ENCODE measurements around the gene RRP15. TPM values are rescaled to one million over a fixed set of nuclear protein-coding genes. Genes with fewer than 3 reads are reported as not detected.

Gene RRP15, protein sequence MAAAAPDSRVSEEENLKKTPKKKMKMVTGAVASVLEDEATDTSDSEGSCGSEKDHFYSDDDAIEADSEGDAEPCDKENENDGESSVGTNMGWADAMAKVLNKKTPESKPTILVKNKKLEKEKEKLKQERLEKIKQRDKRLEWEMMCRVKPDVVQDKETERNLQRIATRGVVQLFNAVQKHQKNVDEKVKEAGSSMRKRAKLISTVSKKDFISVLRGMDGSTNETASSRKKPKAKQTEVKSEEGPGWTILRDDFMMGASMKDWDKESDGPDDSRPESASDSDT
- 1 to 10 TPM; 1.6 to 5.3 TPM for polyA plus RNA-seq

DNA sequence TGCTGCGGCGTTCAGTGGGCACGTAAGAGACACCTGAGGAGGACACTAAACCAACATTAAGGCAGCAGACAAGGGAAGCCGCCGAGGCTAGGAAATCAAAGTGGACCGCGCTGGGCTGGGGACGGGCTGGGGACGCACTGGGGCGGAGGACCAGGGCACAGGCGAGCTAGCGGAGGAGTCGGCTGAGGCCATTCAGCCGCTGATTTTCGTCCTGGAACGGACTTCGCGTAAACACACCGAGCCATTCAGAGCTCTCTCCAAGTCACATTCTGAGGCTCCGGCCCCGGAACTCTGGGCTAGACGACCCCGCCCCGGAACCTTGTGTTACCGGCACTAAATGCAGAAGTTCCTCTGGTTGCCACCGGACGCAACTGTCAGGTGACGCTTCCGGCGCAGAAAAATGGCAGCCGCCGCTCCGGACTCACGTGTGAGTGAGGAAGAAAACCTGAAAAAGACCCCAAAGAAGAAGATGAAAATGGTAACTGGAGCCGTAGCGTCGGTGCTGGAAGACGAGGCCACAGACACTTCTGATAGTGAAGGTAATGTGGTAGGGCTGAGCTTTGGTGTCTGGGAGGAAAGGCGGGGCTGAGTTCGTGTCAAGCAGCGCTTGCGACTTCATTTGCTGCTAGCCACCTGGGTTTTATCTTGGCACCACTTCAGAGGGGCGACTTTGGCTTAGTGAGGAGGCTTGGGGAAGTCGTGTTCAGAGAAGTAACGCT lies at the start of gene RRP15:
TSS of gene RRP15 (plus strand) at position 377 of the 719 bp plus-strand sequence. CDS start at position 401, 24 bp downstream.
- H3K27ac ChIP-seq (ENCODE audit: low read depth in 2 of 2, low read length in 1 of 2): peak within 1 kb of the TSS; percentile 66 to 88
- no peaks in the 10 kb centered on the region for H3K9me3 ChIP-seq (ENCODE audit: control insufficient read depth in 2 of 2, insufficient read depth in 1 of 2, low read depth in 1 of 2, low read length in 1 of 2)

DNA sequence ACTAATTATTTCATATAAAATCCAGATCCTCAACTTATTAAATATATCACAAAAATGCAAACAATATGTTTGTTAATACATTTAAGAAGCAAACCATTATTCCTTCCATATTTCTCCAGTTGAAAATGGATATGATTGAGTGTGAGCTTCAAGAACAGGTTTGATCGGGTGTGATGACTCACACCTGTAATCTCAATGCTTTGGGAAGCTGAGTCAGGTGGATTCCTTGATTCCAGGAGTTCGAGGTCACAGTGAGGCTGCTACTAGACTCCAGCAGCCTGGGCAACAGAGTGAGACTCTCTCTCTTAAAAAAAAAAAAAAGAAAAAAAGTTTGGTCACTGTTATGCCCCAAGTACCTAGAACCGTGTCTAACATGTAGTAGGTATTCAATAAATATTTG lies 42.9 kb upstream of the RRP15 start:
- Histone ChIP-seq H3K4me1 (ENCODE audit: control insufficient read depth in 2 of 2, insufficient read depth in 2 of 2, low read length in 1 of 2) (no peaks in the 10 kb centered on the region), H3K27ac (ENCODE audit: low read depth in 2 of 2, low read length in 1 of 2) (no peak overlapping the region), H3K27me3 (ENCODE audit: control insufficient read depth in 1 of 2, insufficient read depth in 2 of 2, low read length in 2 of 2) (no peaks in the 10 kb centered on the region), H3K36me3 (ENCODE audit: control insufficient read depth in 2 of 2, insufficient read depth in 2 of 2, low read length in 1 of 2) (no peaks in the 10 kb centered on the region), H3K4me3 (ENCODE audit: low read depth in 1 of 2, low read length in 2 of 2) (no peak overlapping the region), H3K9me3 (ENCODE audit: control insufficient read depth in 2 of 2, insufficient read depth in 1 of 2, low read depth in 1 of 2, low read length in 1 of 2) (no peaks in the 10 kb centered on the region)
- 52 to 58% methylated on average over 3 of the region's 3 CpGs for WGBS, 2 donors

More for the DNA sequence above, at the start of gene RRP15:
- Histone ChIP-seq H3K4me3 (ENCODE audit: low read depth in 1 of 2, low read length in 2 of 2) (peak within 1 kb of the TSS; percentile 74 to 96), H3K36me3 (ENCODE audit: control insufficient read depth in 2 of 2, insufficient read depth in 2 of 2, low read length in 1 of 2) (no peaks in the 10 kb centered on the region), H3K27me3 (ENCODE audit: control insufficient read depth in 1 of 2, insufficient read depth in 2 of 2, low read length in 2 of 2) (no peaks in the 10 kb centered on the region), H3K4me1 (ENCODE audit: control insufficient read depth in 2 of 2, insufficient read depth in 2 of 2, low read length in 1 of 2) (peaks cover 0 to 6% of the 10 kb centered on the region in 2 donors)
- WGBS, 2 donors: 1% methylated on average over 44 to 45 of the region's 45 CpGs

DNA sequence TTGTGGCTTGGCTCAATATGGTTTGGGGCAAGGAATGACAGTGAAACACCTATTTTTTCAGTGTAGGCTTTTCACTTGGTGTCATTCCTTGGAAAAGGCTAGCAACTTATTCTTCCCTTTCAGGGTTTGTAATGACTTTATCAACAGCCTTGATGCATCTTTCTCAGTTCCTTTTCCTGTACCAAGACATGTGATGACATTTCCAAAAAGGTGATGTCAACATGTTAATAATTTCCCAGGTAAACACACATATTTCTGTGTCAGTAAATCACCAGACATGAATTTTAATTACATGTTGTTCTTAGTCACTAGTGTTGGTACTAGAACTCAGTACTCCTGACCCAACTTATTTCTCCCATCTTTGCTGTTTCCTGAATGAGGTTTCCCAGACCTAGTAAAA lies 37.8 kb upstream of the RRP15 start:
- no peaks in the 10 kb centered on the region for H3K36me3 ChIP-seq (ENCODE audit: control insufficient read depth in 2 of 2, insufficient read depth in 2 of 2, low read length in 1 of 2)
- no peaks in the 10 kb centered on the region for H3K27me3 ChIP-seq (ENCODE audit: control insufficient read depth in 1 of 2, insufficient read depth in 2 of 2, low read length in 2 of 2)
- H3K4me3 ChIP-seq (ENCODE audit: low read depth in 1 of 2, low read length in 2 of 2): no peak overlapping the region
- H3K4me1 ChIP-seq (ENCODE audit: control insufficient read depth in 2 of 2, insufficient read depth in 2 of 2, low read length in 1 of 2): no peaks in the 10 kb centered on the region
- H3K27ac ChIP-seq (ENCODE audit: low read depth in 2 of 2, low read length in 1 of 2): no peak overlapping the region
- no peaks in the 10 kb centered on the region for H3K9me3 ChIP-seq (ENCODE audit: control insufficient read depth in 2 of 2, insufficient read depth in 1 of 2, low read depth in 1 of 2, low read length in 1 of 2)

DNA sequence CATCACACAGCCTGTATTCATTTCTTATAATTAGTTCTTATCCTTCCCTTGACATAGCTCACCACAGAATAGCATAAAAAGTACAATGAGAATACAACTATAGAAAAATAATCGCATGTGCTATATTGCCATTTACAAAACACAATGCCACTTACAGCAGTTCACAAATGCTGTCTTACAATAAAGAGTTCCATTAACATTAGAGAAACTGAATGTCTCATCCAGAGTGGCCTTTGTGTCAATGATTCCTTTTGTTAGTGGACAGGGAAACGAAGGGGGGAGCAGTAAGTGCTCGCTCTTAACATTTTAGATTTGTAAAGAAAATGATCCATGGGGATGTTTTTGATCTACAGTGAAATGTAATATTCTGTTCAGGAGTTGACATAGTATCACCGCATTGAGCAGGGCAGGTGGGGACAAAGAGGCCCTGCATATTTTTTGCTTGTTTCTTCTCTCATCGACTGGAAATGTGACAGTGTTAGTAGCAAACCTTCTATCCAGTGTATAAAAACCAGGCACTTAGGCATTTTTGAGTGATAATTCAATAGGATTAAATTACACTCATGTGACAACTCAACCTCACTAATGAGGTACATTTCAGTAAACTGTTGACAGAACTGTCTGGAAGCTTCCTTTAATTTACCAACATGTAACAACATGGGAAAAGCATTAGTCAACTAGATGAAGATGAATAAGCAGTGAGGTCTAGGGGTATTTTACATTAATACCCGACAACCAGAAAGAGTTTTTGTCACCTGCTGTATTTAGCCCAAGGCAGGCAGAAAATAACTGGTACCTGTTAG lies 35.6 kb upstream of the RRP15 start:
- no peak overlapping the region for H3K27ac ChIP-seq (ENCODE audit: low read depth in 2 of 2, low read length in 1 of 2)
- H3K4me3 ChIP-seq (ENCODE audit: low read depth in 1 of 2, low read length in 2 of 2): no peak overlapping the region
- no peaks in the 10 kb centered on the region for H3K36me3 ChIP-seq (ENCODE audit: control insufficient read depth in 2 of 2, insufficient read depth in 2 of 2, low read length in 1 of 2)
- 65 to 70% methylated on average over 6 of the region's 6 CpGs for WGBS, 2 donors
- H3K9me3 ChIP-seq (ENCODE audit: control insufficient read depth in 2 of 2, insufficient read depth in 1 of 2, low read depth in 1 of 2, low read length in 1 of 2): no peaks in the 10 kb centered on the region
- no peaks in the 10 kb centered on the region for H3K27me3 ChIP-seq (ENCODE audit: control insufficient read depth in 1 of 2, insufficient read depth in 2 of 2, low read length in 2 of 2)
- no peaks in the 10 kb centered on the region for H3K4me1 ChIP-seq (ENCODE audit: control insufficient read depth in 2 of 2, insufficient read depth in 2 of 2, low read length in 1 of 2)

DNA sequence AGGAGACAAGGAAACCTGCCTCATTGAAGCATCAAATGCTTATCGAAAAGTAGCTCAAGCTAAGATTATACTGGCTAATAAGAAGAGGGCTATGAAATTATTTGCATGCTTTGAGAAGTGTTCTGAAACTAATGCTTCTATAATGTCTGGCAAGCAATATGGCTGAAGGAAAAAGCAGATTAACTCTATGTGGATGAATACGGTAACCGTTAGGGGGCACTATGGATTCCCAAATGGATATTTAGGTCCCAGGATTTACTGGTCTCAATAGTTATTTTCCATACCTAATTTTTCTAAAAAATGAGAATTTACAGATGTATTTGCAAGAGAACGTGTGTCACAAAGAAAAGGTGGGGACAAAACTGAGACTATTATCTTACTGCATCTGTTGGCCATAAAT lies 34.6 kb upstream of the RRP15 start:
- no peaks in the 10 kb centered on the region for H3K4me1 ChIP-seq (ENCODE audit: control insufficient read depth in 2 of 2, insufficient read depth in 2 of 2, low read length in 1 of 2)
- no peak overlapping the region for H3K4me3 ChIP-seq (ENCODE audit: low read depth in 1 of 2, low read length in 2 of 2)
- no peaks in the 10 kb centered on the region for H3K9me3 ChIP-seq (ENCODE audit: control insufficient read depth in 2 of 2, insufficient read depth in 1 of 2, low read depth in 1 of 2, low read length in 1 of 2)
- H3K27me3 ChIP-seq (ENCODE audit: control insufficient read depth in 1 of 2, insufficient read depth in 2 of 2, low read length in 2 of 2): no peaks in the 10 kb centered on the region
- H3K27ac ChIP-seq (ENCODE audit: low read depth in 2 of 2, low read length in 1 of 2): no peak overlapping the region
- WGBS, 2 donors: 60 to 72% methylated on average over 4 of the region's 4 CpGs
- no peaks in the 10 kb centered on the region for H3K36me3 ChIP-seq (ENCODE audit: control insufficient read depth in 2 of 2, insufficient read depth in 2 of 2, low read length in 1 of 2)

DNA sequence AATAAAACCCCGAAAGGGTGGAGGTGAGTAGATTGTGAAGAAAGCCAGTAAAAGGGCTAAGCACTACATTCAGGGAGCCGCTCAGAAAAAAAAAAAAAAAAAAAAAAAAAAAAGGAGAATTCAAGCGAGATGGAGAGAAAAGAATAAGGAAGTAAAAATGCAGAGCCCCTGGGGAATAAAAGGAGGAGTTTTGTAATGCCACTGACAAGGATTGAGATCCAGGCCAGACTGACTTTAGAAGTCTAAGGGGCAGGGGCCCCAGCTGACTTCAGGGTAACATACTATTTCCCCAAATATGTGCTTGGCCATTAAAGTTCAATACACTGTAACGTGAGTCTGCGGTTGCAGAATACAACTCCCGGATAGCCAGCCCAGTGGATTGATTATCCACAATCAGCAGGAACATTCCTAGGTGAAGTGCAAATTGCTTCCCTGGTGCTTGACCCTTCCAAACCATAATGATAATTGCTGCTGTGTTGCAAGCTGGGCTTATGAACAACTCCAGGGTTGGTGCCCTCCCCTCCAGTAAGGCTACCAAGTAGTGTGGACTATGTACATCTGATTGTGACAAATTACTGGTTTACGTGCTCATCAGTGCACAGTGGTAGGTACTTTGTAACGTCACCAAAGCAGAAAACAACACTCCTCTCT lies 30.7 kb upstream of the RRP15 start:
- H3K4me3 ChIP-seq (ENCODE audit: low read depth in 1 of 2, low read length in 2 of 2): no peak overlapping the region
- H3K9me3 ChIP-seq (ENCODE audit: control insufficient read depth in 2 of 2, insufficient read depth in 1 of 2, low read depth in 1 of 2, low read length in 1 of 2): no peaks in the 10 kb centered on the region
- no peaks in the 10 kb centered on the region for H3K4me1 ChIP-seq (ENCODE audit: control insufficient read depth in 2 of 2, insufficient read depth in 2 of 2, low read length in 1 of 2)
- H3K27me3 ChIP-seq (ENCODE audit: control insufficient read depth in 1 of 2, insufficient read depth in 2 of 2, low read length in 2 of 2): no peaks in the 10 kb centered on the region
- 58 to 63% methylated on average over 8 of the region's 8 CpGs for WGBS, 2 donors
- no peak overlapping the region for H3K27ac ChIP-seq (ENCODE audit: low read depth in 2 of 2, low read length in 1 of 2)
- no peaks in the 10 kb centered on the region for H3K36me3 ChIP-seq (ENCODE audit: control insufficient read depth in 2 of 2, insufficient read depth in 2 of 2, low read length in 1 of 2)

DNA sequence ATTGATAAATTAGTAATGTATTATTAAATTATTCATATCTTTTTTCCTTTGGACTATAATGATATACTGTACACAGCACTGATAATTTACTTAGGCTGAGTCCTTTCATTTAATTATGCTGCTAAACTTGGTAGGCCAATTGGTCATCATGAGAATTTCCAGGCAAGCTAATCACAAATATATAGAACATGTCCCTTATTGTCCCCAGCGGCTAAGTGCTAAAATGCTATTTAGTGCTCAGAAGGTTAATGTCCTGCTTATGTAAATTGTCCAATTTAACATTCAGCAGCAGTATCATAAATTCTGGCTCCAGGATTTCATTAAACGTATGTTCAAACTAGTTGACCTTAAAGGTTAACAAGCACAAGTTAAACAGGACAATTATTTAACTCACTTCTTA lies 30.0 kb upstream of the RRP15 start:
- H3K4me3 ChIP-seq (ENCODE audit: low read depth in 1 of 2, low read length in 2 of 2): no peak overlapping the region
- H3K9me3 ChIP-seq (ENCODE audit: control insufficient read depth in 2 of 2, insufficient read depth in 1 of 2, low read depth in 1 of 2, low read length in 1 of 2): peaks cover 0 to 2% of the 10 kb centered on the region in 2 donors
- no peaks in the 10 kb centered on the region for H3K36me3 ChIP-seq (ENCODE audit: control insufficient read depth in 2 of 2, insufficient read depth in 2 of 2, low read length in 1 of 2)
- no peaks in the 10 kb centered on the region for H3K27me3 ChIP-seq (ENCODE audit: control insufficient read depth in 1 of 2, insufficient read depth in 2 of 2, low read length in 2 of 2)
- 54 to 70% methylated on average over 2 of the region's 2 CpGs for WGBS, 2 donors
- no peaks in the 10 kb centered on the region for H3K4me1 ChIP-seq (ENCODE audit: control insufficient read depth in 2 of 2, insufficient read depth in 2 of 2, low read length in 1 of 2)
- no peak overlapping the region for H3K27ac ChIP-seq (ENCODE audit: low read depth in 2 of 2, low read length in 1 of 2)

DNA sequence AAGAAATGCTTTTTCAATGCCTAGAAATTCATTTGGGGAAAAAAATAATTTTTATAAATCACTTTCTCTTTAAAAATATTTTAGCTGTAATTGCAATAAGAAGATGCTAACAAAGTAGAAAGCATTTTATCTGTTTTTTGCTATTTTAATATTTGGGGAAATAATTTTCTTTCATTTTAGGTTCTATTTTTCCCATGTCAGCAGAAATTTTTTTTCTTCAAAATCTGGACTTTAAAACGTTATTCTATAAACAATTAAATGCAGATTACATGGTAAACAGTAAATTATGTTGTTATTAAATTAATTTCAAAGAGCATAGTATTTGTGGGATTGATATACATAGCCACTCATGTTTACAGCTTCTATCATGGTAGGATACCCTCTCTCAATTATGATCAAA lies 27.7 kb upstream of the RRP15 start:
- Histone ChIP-seq H3K36me3 (ENCODE audit: control insufficient read depth in 2 of 2, insufficient read depth in 2 of 2, low read length in 1 of 2) (no peaks in the 10 kb centered on the region), H3K27ac (ENCODE audit: low read depth in 2 of 2, low read length in 1 of 2) (no peak overlapping the region), H3K9me3 (ENCODE audit: control insufficient read depth in 2 of 2, insufficient read depth in 1 of 2, low read depth in 1 of 2, low read length in 1 of 2) (peaks cover 0 to 2% of the 10 kb centered on the region in 2 donors), H3K27me3 (ENCODE audit: control insufficient read depth in 1 of 2, insufficient read depth in 2 of 2, low read length in 2 of 2) (no peaks in the 10 kb centered on the region), H3K4me1 (ENCODE audit: control insufficient read depth in 2 of 2, insufficient read depth in 2 of 2, low read length in 1 of 2) (no peaks in the 10 kb centered on the region), H3K4me3 (ENCODE audit: low read depth in 1 of 2, low read length in 2 of 2) (no peak overlapping the region)
- 7 to 16% methylated on average over 1 of the region's 1 CpG for WGBS, 2 donors

DNA sequence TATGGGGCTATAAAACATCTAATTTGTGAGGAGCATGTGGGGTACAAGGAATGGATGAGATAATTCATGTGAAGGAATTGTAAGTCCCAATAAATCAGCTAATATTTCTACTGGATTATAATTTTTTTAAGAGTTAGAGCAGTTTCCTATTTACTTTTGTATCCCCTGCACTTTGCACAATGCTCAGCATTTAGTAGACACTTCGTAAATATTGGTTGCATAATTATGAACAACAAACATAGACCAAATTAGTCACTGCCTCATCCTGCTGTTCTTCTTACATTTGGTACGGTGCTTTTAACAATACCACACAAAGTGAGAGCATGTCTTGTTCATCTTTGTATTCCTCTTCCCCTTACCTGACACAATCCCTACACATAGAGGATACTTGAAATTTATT lies 27.1 kb upstream of the RRP15 start:
- WGBS, 2 donors: 77 to 80% methylated on average over 2 of the region's 2 CpGs
- no peaks in the 10 kb centered on the region for H3K36me3 ChIP-seq (ENCODE audit: control insufficient read depth in 2 of 2, insufficient read depth in 2 of 2, low read length in 1 of 2)
- peaks cover 0 to 2% of the 10 kb centered on the region in 2 donors for H3K9me3 ChIP-seq (ENCODE audit: control insufficient read depth in 2 of 2, insufficient read depth in 1 of 2, low read depth in 1 of 2, low read length in 1 of 2)
- H3K27ac ChIP-seq (ENCODE audit: low read depth in 2 of 2, low read length in 1 of 2): no peak overlapping the region
- no peaks in the 10 kb centered on the region for H3K4me1 ChIP-seq (ENCODE audit: control insufficient read depth in 2 of 2, insufficient read depth in 2 of 2, low read length in 1 of 2)
- H3K4me3 ChIP-seq (ENCODE audit: low read depth in 1 of 2, low read length in 2 of 2): no peak overlapping the region
- no peaks in the 10 kb centered on the region for H3K27me3 ChIP-seq (ENCODE audit: control insufficient read depth in 1 of 2, insufficient read depth in 2 of 2, low read length in 2 of 2)
